ENCODE data around the gene GDAP1L1. TPM values are rescaled to one million over a fixed set of nuclear protein-coding genes. Genes with fewer than 3 reads are reported as not detected.

The GDAP1L1 gene
- total RNA-seq, 1 donor from 2014 or later: not detected

GRCh38 chr20:44253528-44253927 lies 6.4 kb downstream of the GDAP1L1 start:
- no peak overlapping the region for H3K4me3 ChIP-seq
- H3K4me1 ChIP-seq: no peaks in the 10 kb centered on the region
- intact Hi-C loops (cut with DNase I): no loop called here
- H3K9me3 ChIP-seq: no peaks in the 10 kb centered on the region
- DNase-seq (ENCODE audit: extremely low spot score in 2 of 2): no peak
- H3K36me3 ChIP-seq: no peaks in the 10 kb centered on the region
- TF ChIP-seq CTCF (IDR thresholded peaks at IDR 0.05) (no peak), POLR2AphosphoS5 (IDR thresholded peaks at IDR 0.05; ENCODE audit: insufficient read depth in 1 of 2, low read depth in 1 of 2) (no peak), POLR2A (IDR thresholded peaks at IDR 0.05) (no peak)
- H3K27me3 ChIP-seq: no peaks in the 10 kb centered on the region
- H3K27ac ChIP-seq: no peak overlapping the region

GRCh38 chr20:44254073-44254472 lies 7.0 kb downstream of the GDAP1L1 start:
- TF ChIP-seq CTCF (IDR thresholded peaks at IDR 0.05) (no peak), POLR2A (IDR thresholded peaks at IDR 0.05) (no peak), POLR2AphosphoS5 (IDR thresholded peaks at IDR 0.05; ENCODE audit: insufficient read depth in 1 of 2, low read depth in 1 of 2) (no peak)
- intact Hi-C loops (cut with DNase I): no loop called here
- Histone ChIP-seq H3K4me1 (no peaks in the 10 kb centered on the region), H3K27me3 (no peaks in the 10 kb centered on the region), H3K9me3 (no peaks in the 10 kb centered on the region), H3K27ac (no peak overlapping the region), H3K36me3 (no peaks in the 10 kb centered on the region), H3K4me3 (no peak overlapping the region)
- no peak for DNase-seq (ENCODE audit: extremely low spot score in 2 of 2)

GRCh38 chr20:44255942-44256341 lies 8.8 kb downstream of the GDAP1L1 start:
- TF ChIP-seq CTCF (IDR thresholded peaks at IDR 0.05): no peak
- TF ChIP-seq POLR2AphosphoS5 (IDR thresholded peaks at IDR 0.05; ENCODE audit: insufficient read depth in 1 of 2, low read depth in 1 of 2): no peak
- no peak for TF ChIP-seq POLR2A (IDR thresholded peaks at IDR 0.05)
- H3K36me3 ChIP-seq: no peaks in the 10 kb centered on the region
- DNase-seq (ENCODE audit: extremely low spot score in 2 of 2): no peak
- no peak overlapping the region for H3K4me3 ChIP-seq
- intact Hi-C loops (cut with DNase I): no loop called here
- H3K4me1 ChIP-seq: no peaks in the 10 kb centered on the region
- no peaks in the 10 kb centered on the region for H3K27me3 ChIP-seq
- no peaks in the 10 kb centered on the region for H3K9me3 ChIP-seq
- no peak overlapping the region for H3K27ac ChIP-seq

- H3K4me3 ChIP-seq: no peak overlapping the region
- intact Hi-C loops (cut with DNase I): no loop called here
- no peaks in the 10 kb centered on the region for H3K36me3 ChIP-seq
- no peak for TF ChIP-seq CTCF (IDR thresholded peaks at IDR 0.05)
- no peak for TF ChIP-seq POLR2AphosphoS5 (IDR thresholded peaks at IDR 0.05; ENCODE audit: insufficient read depth in 1 of 2, low read depth in 1 of 2)
- TF ChIP-seq POLR2A (IDR thresholded peaks at IDR 0.05): no peak
- H3K27ac ChIP-seq: no peak overlapping the region
- H3K4me1 ChIP-seq: no peaks in the 10 kb centered on the region
- DNase-seq (ENCODE audit: extremely low spot score in 2 of 2): no peak
- H3K27me3 ChIP-seq: no peaks in the 10 kb centered on the region
- no peaks in the 10 kb centered on the region for H3K9me3 ChIP-seq
These were observed 9.9 kb downstream of the GDAP1L1 start for GRCh38 chr20:44256961-44257360.

GRCh38 chr20:44258226-44258890 lies 11.2 kb downstream of the GDAP1L1 start:
- Histone ChIP-seq H3K27ac (no peak overlapping the region), H3K9me3 (no peaks in the 10 kb centered on the region), H3K36me3 (no peaks in the 10 kb centered on the region), H3K4me1 (no peaks in the 10 kb centered on the region), H3K4me3 (no peak overlapping the region), H3K27me3 (no peaks in the 10 kb centered on the region)
- no peak for DNase-seq (ENCODE audit: extremely low spot score in 2 of 2)
- TF ChIP-seq POLR2A (IDR thresholded peaks at IDR 0.05) (no peak), POLR2AphosphoS5 (IDR thresholded peaks at IDR 0.05; ENCODE audit: insufficient read depth in 1 of 2, low read depth in 1 of 2) (no peak), CTCF (IDR thresholded peaks at IDR 0.05) (no peak)
- intact Hi-C loops (cut with DNase I): no loop called here

Data from vagina (tissue), 2 donors.